OCI-LY7 (cell line): ENCODE measurements around the gene RPUSD1. TPM values are rescaled to one million over a fixed set of nuclear protein-coding genes. Genes with fewer than 3 reads are reported as not detected.
"Not testable (repeated sequence)": the region's sequence is repeated elsewhere in the genome, so short reads cannot be mapped to it uniquely, and the experiment has no call there.

Experiments used
- BruUV-seq: library from RNA; stranded (reverse); fragments of 400-500 nt; replicated peaks from 2 replicates; lab custom pipeline; 2021; lab: Mats Ljungman, UMichigan
- CTCF ChIA-PET: fragments of 300-600 bp; sonication (Branson Sonifier 250); formaldehyde crosslinking; loops from one replicate; lab custom pipeline; 2022; ENCODE audit warnings: antibody characterized with exemption; ENCODE audit not compliant: unreplicated experiment; lab: Charles Lee
- POLR2A ChIA-PET: fragments of 300-600 bp; sonication (Branson Sonifier 250); formaldehyde crosslinking; loops from one replicate; lab custom pipeline; 2022; ENCODE audit warnings: antibody characterized with exemption; lab: Charles Lee
- DNase-seq: peaks from one replicate; pipeline ENCODE4 v3.0.0-alpha.2; 2015; ENCODE audit warnings: low spot score
- H2AFZ ChIP-seq: fragments of 200-600 bp; sonication (generic), shearing (Covaris generic); 2 replicates; pipeline ENCODE4 v1.6.1; 2014; ENCODE audit warnings: mild to moderate bottlenecking, antibody characterized with exemption, low read length, moderate library complexity
- H3K27ac ChIP-seq: fragments of 200-600 bp; sonication (generic); 2 replicates; pipeline ENCODE4 v1.5.1; 2014; ENCODE audit warnings: mixed run types, low read depth, mild to moderate bottlenecking, moderate library complexity, low read length, inconsistent platforms; ENCODE audit not compliant: poor library complexity, severe bottlenecking
- H3K36me3 ChIP-seq: fragments of 200-600 bp; sonication (generic); 2 replicates; pipeline ENCODE4 v1.6.1; 2014; ENCODE audit warnings: mild to moderate bottlenecking, antibody characterized with exemption, low read length, moderate library complexity, mixed read lengths; ENCODE audit not compliant: insufficient read depth
- H3K4me1 ChIP-seq: fragments of 200-600 bp; sonication (generic); 2 replicates; pipeline ENCODE4 v1.5.1; 2014; ENCODE audit warnings: mild to moderate bottlenecking, low read length; ENCODE audit not compliant: insufficient read depth, poor library complexity, severe bottlenecking
- H3K4me2 ChIP-seq: fragments of 200-600 bp; sonication (generic); 2 replicates; pipeline ENCODE4 v1.6.1; 2014; ENCODE audit warnings: mild to moderate bottlenecking, low read length
- H3K4me3 ChIP-seq: fragments of 200-600 bp; sonication (generic); 2 replicates; pipeline ENCODE4 v1.5.1; 2014; ENCODE audit warnings: mild to moderate bottlenecking, low read depth, low read length; ENCODE audit not compliant: poor library complexity, severe bottlenecking
- H3K79me2 ChIP-seq: fragments of 200-600 bp; sonication (generic); 2 replicates; pipeline ENCODE4 v1.6.1; 2016; ENCODE audit warnings: low read depth, mild to moderate bottlenecking, low read length, moderate library complexity, mixed read lengths; ENCODE audit not compliant: insufficient read depth
- H3K9me2 ChIP-seq: fragments of 200-600 bp; sonication (generic); 2 replicates; pipeline ENCODE4 v1.6.1; 2016; ENCODE audit warnings: mild to moderate bottlenecking, low read length, mixed read lengths; ENCODE audit not compliant: insufficient read depth
- H3K9me3 ChIP-seq: fragments of 200-600 bp; sonication (generic); 2 replicates; pipeline ENCODE4 v1.6.1; 2014; ENCODE audit warnings: mild to moderate bottlenecking, mixed run types, low read length, mixed read lengths
- H4K20me1 ChIP-seq: fragments of 200-600 bp; sonication (generic); 2 replicates; pipeline ENCODE4 v1.6.1; 2014; ENCODE audit warnings: mild to moderate bottlenecking, antibody characterized with exemption, low read length, moderate library complexity, mixed read lengths; ENCODE audit not compliant: insufficient read depth
- EZH2phosphoT487 ChIP-seq: fragments of 200-600 bp; sonication (generic); IDR thresholded peaks from 2 replicates; pipeline ENCODE4 v1.6.1; 2018; ENCODE audit warnings: low read depth, borderline replicate concordance, mild to moderate bottlenecking, mixed run types, antibody characterized with exemption, low read length, moderate library complexity, mixed read lengths
- intact Hi-C: fragments of 100-400 bp; cut with micrococcal nuclease; formaldehyde crosslinking; loops from one replicate; pipeline ENCODE4 v1.10.0; 2022; ENCODE audit not compliant: unreplicated experiment
- total RNA-seq, 2 experiments: library from RNA; depleted of rRNA in 1 of 2; stranded (reverse); fragments of >200 nt in 1 of 2; shearing (Covaris generic) in 1 of 2; gene quantifications; 2 replicates each; pipeline ENCODE4 v1.2.3, GENCODE V29; 2014 to 2022
- TF ChIP-seq, protein P1 (sequence below): fragments of 200-600 bp; sonication (generic); conservative IDR thresholded peaks from 2 replicates; pipeline ENCODE4 v1.5.1; 2014; ENCODE audit warnings: mild to moderate bottlenecking, antibody characterized with exemption, low read length, moderate library complexity, mixed read lengths

Gene RPUSD1
- total RNA-seq, 2 experiments from 2014 or later: 48.6 to 64.1 TPM

DNA sequence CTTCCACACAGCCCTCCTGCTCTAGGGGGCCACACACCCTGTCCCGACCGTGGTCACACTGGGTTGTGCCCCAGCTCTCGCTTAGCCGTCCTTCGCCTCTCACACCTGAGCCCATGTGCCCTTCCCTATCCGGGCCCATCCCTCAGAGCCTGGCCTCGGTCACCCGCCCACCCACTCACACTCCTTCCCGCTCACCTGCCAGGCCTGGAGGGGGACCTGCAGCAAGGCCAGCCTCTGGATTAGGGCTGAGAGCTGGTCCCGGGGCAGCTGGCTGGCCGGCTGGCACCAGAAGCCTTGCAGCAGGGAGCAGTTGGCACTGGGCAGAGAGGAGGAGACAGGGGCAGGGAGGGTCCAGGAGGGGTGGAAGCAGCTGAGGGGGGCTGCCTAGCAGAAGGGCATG, 9.7 kb downstream of the RPUSD1 start:
- Histone ChIP-seq H3K9me3 (no peaks in the 10 kb centered on the region), H3K79me2 (no peaks in the 10 kb centered on the region), H3K4me1 (no peaks in the 10 kb centered on the region), H3K4me2 (no peak overlapping the region), H3K27ac (no peak overlapping the region), H3K4me3 (no peak overlapping the region), H3K36me3 (no peaks in the 10 kb centered on the region), H2AFZ (no peak overlapping the region), H3K9me2 (no peaks in the 10 kb centered on the region), H4K20me1 (no peaks in the 10 kb centered on the region)
- intact Hi-C loops: no loop called here
- no TSS peak for BruUV-seq
- no peak for TF ChIP-seq EZH2phosphoT487
- TF ChIP-seq, protein P1, sequence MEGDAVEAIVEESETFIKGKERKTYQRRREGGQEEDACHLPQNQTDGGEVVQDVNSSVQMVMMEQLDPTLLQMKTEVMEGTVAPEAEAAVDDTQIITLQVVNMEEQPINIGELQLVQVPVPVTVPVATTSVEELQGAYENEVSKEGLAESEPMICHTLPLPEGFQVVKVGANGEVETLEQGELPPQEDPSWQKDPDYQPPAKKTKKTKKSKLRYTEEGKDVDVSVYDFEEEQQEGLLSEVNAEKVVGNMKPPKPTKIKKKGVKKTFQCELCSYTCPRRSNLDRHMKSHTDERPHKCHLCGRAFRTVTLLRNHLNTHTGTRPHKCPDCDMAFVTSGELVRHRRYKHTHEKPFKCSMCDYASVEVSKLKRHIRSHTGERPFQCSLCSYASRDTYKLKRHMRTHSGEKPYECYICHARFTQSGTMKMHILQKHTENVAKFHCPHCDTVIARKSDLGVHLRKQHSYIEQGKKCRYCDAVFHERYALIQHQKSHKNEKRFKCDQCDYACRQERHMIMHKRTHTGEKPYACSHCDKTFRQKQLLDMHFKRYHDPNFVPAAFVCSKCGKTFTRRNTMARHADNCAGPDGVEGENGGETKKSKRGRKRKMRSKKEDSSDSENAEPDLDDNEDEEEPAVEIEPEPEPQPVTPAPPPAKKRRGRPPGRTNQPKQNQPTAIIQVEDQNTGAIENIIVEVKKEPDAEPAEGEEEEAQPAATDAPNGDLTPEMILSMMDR: no peak
- no peak for DNase-seq
- ChIA-PET CTCF (no interaction called here), POLR2A (no interaction called here)

DNA sequence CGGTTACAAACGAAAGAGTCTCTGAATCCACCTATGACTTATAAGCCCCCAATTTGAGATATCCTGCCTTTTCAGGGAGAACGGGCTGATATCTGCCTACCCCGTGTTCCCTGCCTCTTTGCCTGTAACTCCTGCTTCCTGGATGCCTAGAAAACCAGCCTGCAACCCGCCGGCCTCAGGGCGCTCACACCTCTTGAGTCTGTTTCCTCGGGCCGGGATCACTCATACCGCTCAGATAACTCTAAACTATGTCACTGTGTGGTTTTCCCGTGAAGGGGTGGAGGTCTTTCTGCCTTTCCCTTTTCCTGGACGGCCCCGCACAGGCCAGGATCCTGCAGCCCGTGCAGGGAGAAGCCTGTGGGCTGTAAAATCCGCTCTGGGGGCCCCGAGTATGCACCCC, 10.4 kb downstream of the RPUSD1 start:
- no peak for TF ChIP-seq EZH2phosphoT487
- TF ChIP-seq, protein P1: no peak
- ChIA-PET CTCF (no interaction called here), POLR2A (no interaction called here)
- intact Hi-C loops: no loop called here
- no peak overlapping the region for H3K4me2 ChIP-seq
- DNase-seq: no peak
- H4K20me1 ChIP-seq: no peaks in the 10 kb centered on the region
- H3K27ac ChIP-seq: no peak overlapping the region
- no peak overlapping the region for H2AFZ ChIP-seq
- no peaks in the 10 kb centered on the region for H3K4me1 ChIP-seq
- no peaks in the 10 kb centered on the region for H3K79me2 ChIP-seq
- BruUV-seq: no TSS peak
- no peaks in the 10 kb centered on the region for H3K9me3 ChIP-seq
- H3K9me2 ChIP-seq: no peaks in the 10 kb centered on the region
- no peak overlapping the region for H3K4me3 ChIP-seq
- H3K36me3 ChIP-seq: no peaks in the 10 kb centered on the region

- Histone ChIP-seq H3K9me3 (no peaks in the 10 kb centered on the region), H4K20me1 (no peaks in the 10 kb centered on the region), H2AFZ (no peak overlapping the region), H3K4me1 (no peaks in the 10 kb centered on the region), H3K27ac (no peak overlapping the region), H3K4me2 (no peak overlapping the region), H3K4me3 (no peak overlapping the region), H3K79me2 (no peaks in the 10 kb centered on the region), H3K36me3 (no peaks in the 10 kb centered on the region), H3K9me2 (no peaks in the 10 kb centered on the region)
- no TSS peak for BruUV-seq
- no peak for DNase-seq
- CTCF ChIA-PET: no interaction called here
- POLR2A ChIA-PET: no interaction called here
- intact Hi-C loops: no loop called here
- TF ChIP-seq, protein P1: no peak
- TF ChIP-seq EZH2phosphoT487: no peak
Measured at GRCh38 chr16:776824-777223, 11.4 kb downstream of the RPUSD1 start.

- H3K4me3 ChIP-seq, CTCF ChIA-PET, H3K9me3 ChIP-seq, H3K27ac ChIP-seq, H3K79me2 ChIP-seq, H4K20me1 ChIP-seq, BruUV-seq, H2AFZ ChIP-seq, H3K36me3 ChIP-seq, intact Hi-C loops, DNase-seq, H3K4me1 ChIP-seq, POLR2A ChIA-PET, H3K9me2 ChIP-seq, H3K4me2 ChIP-seq: not testable (repeated sequence)
Measured at GRCh38 chr16:776298-776697, 11.9 kb downstream of the RPUSD1 start.
